Loucy (cell line): ENCODE results near the gene SFXN5.

ENCODE experiments used
- H2AFZ ChIP-seq: fragments of 200-600 bp; sonication (generic); 2 replicates; pipeline ENCODE4 v1.6.0; 2016; ENCODE audit warnings: antibody characterized with exemption, mild to moderate bottlenecking, low read length, moderate library complexity
- H3F3A ChIP-seq: fragments of 200-600 bp; 2 replicates; pipeline ENCODE4 v1.6.0; 2016; ENCODE audit warnings: antibody characterized with exemption, low read depth, mild to moderate bottlenecking
- H3K27me3 ChIP-seq: fragments of 200-600 bp; sonication (generic); 2 replicates; pipeline ENCODE4 v1.6.1; 2014; ENCODE audit warnings: low read length, mild to moderate bottlenecking; ENCODE audit not compliant: insufficient read depth, poor library complexity, severe bottlenecking
- H3K36me3 ChIP-seq: fragments of 200-600 bp; sonication (generic); 2 replicates; pipeline ENCODE4 v1.6.1; 2016; ENCODE audit warnings: low read length; ENCODE audit not compliant: insufficient read depth
- H3K4me1 ChIP-seq: fragments of 200-600 bp; sonication (generic); 2 replicates; pipeline ENCODE4 v1.5.1; 2014; ENCODE audit warnings: low read length, mild to moderate bottlenecking; ENCODE audit not compliant: insufficient read depth, poor library complexity, severe bottlenecking
- H3K4me2 ChIP-seq: fragments of 200-600 bp; sonication (generic); 2 replicates; pipeline ENCODE4 v1.6.0; 2014; ENCODE audit warnings: antibody characterized with exemption, low read length, low read depth, mild to moderate bottlenecking; ENCODE audit not compliant: poor library complexity, severe bottlenecking
- H3K4me3 ChIP-seq: fragments of 200-600 bp; sonication (generic); 2 replicates; pipeline ENCODE4 v1.5.1; 2014; ENCODE audit warnings: low read length, mild to moderate bottlenecking, mixed read lengths; ENCODE audit not compliant: poor library complexity, severe bottlenecking
- H3K79me2 ChIP-seq: fragments of 200-600 bp; sonication (generic); 2 replicates; pipeline ENCODE4 v1.6.1; 2014; ENCODE audit warnings: low read length; ENCODE audit not compliant: insufficient read depth
- H3K9ac ChIP-seq: fragments of 200-600 bp; sonication (generic); 2 replicates; pipeline ENCODE4 v1.6.0; 2014; ENCODE audit warnings: mild to moderate bottlenecking, low read depth, low read length, moderate library complexity; ENCODE audit not compliant: poor library complexity, severe bottlenecking
- H3K9me2 ChIP-seq: fragments of 200-600 bp; sonication (generic); replicated peaks from 2 replicates; pipeline ENCODE4 v1.6.1; 2016; ENCODE audit warnings: low read depth, low read length, mixed read lengths
- H3K9me3 ChIP-seq: fragments of 200-600 bp; sonication (generic); 2 replicates; pipeline ENCODE4 v1.6.1; 2014; ENCODE audit warnings: mild to moderate bottlenecking, antibody characterized with exemption, low read length, low read depth; ENCODE audit not compliant: insufficient read depth
- H4K20me1 ChIP-seq: fragments of 200-600 bp; sonication (generic); 2 replicates; pipeline ENCODE4 v1.6.0; 2014; ENCODE audit warnings: antibody characterized with exemption, low read length, mild to moderate bottlenecking; ENCODE audit not compliant: insufficient read depth, poor library complexity, severe bottlenecking
- CTCF ChIP-seq: fragments of 200-600 bp; sonication (generic); conservative IDR thresholded peaks from 2 replicates; pipeline ENCODE4 v1.5.1; 2014; ENCODE audit warnings: mild to moderate bottlenecking, antibody characterized with exemption, low read length
- EZH2phosphoT487 ChIP-seq: fragments of 200-600 bp; IDR thresholded peaks from 2 replicates; pipeline ENCODE4 v1.6.1; 2018; ENCODE audit warnings: antibody characterized with exemption, mild to moderate bottlenecking, moderate library complexity, borderline replicate concordance

The SFXN5 gene

GRCh38 chr2:73007991-73008765 is 63.3 kb downstream of the SFXN5 start:
- Histone ChIP-seq H3K4me1 (no peaks in the 10 kb centered on the region), H3K79me2 (no peaks in the 10 kb centered on the region), H3K4me2 (no peak overlapping the region), H3K36me3 (no peaks in the 10 kb centered on the region; the same call in 1 of the 2 replicates), H3K9me3 (no peaks in the 10 kb centered on the region), H3F3A (no peaks in the 10 kb centered on the region), H2AFZ (no peak overlapping the region), H3K4me3 (no peak overlapping the region), H4K20me1 (no peaks in the 10 kb centered on the region), H3K9ac (no peak overlapping the region), H3K27me3 (no peaks in the 10 kb centered on the region), H3K9me2 (no peaks in the 10 kb centered on the region)
- TF ChIP-seq CTCF (no peak), EZH2phosphoT487 (no peak)

- Histone ChIP-seq H3K4me3 (no peak overlapping the region), H3K4me1 (no peaks in the 10 kb centered on the region), H4K20me1 (no peaks in the 10 kb centered on the region), H3K27me3 (no peaks in the 10 kb centered on the region), H3K9me2 (no peaks in the 10 kb centered on the region), H3K4me2 (no peak overlapping the region), H3K9me3 (no peaks in the 10 kb centered on the region), H3F3A (no peaks in the 10 kb centered on the region), H3K9ac (no peak overlapping the region), H3K79me2 (no peaks in the 10 kb centered on the region), H2AFZ (no peak overlapping the region), H3K36me3 (no peaks in the 10 kb centered on the region; the same call in 1 of the 2 replicates)
- TF ChIP-seq EZH2phosphoT487 (no peak), CTCF (no peak)
Observed at GRCh38 chr2:73006969-73007710, 64.4 kb downstream of the SFXN5 start.

GRCh38 chr2:73004889-73005596 is 66.5 kb downstream of the SFXN5 start:
- Histone ChIP-seq H3K4me3 (no peak overlapping the region), H3K4me1 (no peaks in the 10 kb centered on the region), H3K79me2 (no peaks in the 10 kb centered on the region), H3K9ac (no peak overlapping the region), H3K9me3 (no peaks in the 10 kb centered on the region), H3F3A (no peaks in the 10 kb centered on the region), H3K9me2 (no peaks in the 10 kb centered on the region), H3K4me2 (no peak overlapping the region), H3K36me3 (no peaks in the 10 kb centered on the region; the same call in 1 of the 2 replicates), H3K27me3 (no peaks in the 10 kb centered on the region), H4K20me1 (no peaks in the 10 kb centered on the region), H2AFZ (no peak overlapping the region)
- no peak for TF ChIP-seq EZH2phosphoT487
